GM23248 (cell line): ENCODE results near the gene GNAI1. TPM values are rescaled to one million over a fixed set of nuclear protein-coding genes. Genes with fewer than 3 reads are reported as not detected.

ENCODE experiments used
- DNase-seq: peaks from one replicate; pipeline ENCODE4 v3.0.0-alpha.2; 2015
- H2AFZ ChIP-seq: fragments of 200-600 bp; sonication (generic); 2 replicates; pipeline ENCODE4 v1.6.1; 2016; ENCODE audit warnings: antibody characterized with exemption
- H3F3A ChIP-seq: fragments of 200-600 bp; sonication (generic); 2 replicates; pipeline ENCODE4 v1.6.1; 2016; ENCODE audit warnings: mild to moderate bottlenecking, antibody characterized with exemption, mixed run types; ENCODE audit not compliant: insufficient read depth
- H3K27ac ChIP-seq: fragments of 200-600 bp; sonication (generic); 2 replicates; pipeline ENCODE4 v1.5.1; 2016; ENCODE audit warnings: mild to moderate bottlenecking
- H3K27me3 ChIP-seq: fragments of 200-600 bp; sonication (generic); replicated peaks from 2 replicates; pipeline ENCODE4 v1.6.1; 2016; ENCODE audit warnings: mild to moderate bottlenecking; ENCODE audit not compliant: insufficient read depth
- H3K36me3 ChIP-seq: fragments of 200-600 bp; sonication (generic); 2 replicates; pipeline ENCODE4 v1.6.1; 2016; ENCODE audit warnings: low read depth, mild to moderate bottlenecking
- H3K4me1 ChIP-seq: fragments of 200-600 bp; sonication (generic); 2 replicates; pipeline ENCODE4 v1.6.1; 2016; ENCODE audit warnings: mild to moderate bottlenecking; ENCODE audit not compliant: insufficient read depth
- H3K4me2 ChIP-seq: fragments of 200-600 bp; sonication (generic); one replicate; pipeline ENCODE4 v1.6.1; 2016; ENCODE audit warnings: mild to moderate bottlenecking; ENCODE audit not compliant: unreplicated experiment
- H3K4me3 ChIP-seq: fragments of 200-600 bp; sonication (generic); 2 replicates; pipeline ENCODE4 v1.5.1; 2016; ENCODE audit warnings: mild to moderate bottlenecking
- H3K79me2 ChIP-seq: fragments of 200-600 bp; sonication (generic); 2 replicates; pipeline ENCODE4 v1.6.1; 2016; ENCODE audit warnings: mild to moderate bottlenecking; ENCODE audit not compliant: insufficient read depth
- H3K9ac ChIP-seq: fragments of 200-600 bp; sonication (generic); 2 replicates; pipeline ENCODE4 v1.6.1; 2016; ENCODE audit warnings: mild to moderate bottlenecking
- H3K9me2 ChIP-seq: fragments of 200-600 bp; sonication (generic); 2 replicates; pipeline ENCODE4 v1.6.1; 2016; ENCODE audit warnings: mixed run types, mild to moderate bottlenecking, moderate library complexity; ENCODE audit not compliant: insufficient read depth
- H3K9me3 ChIP-seq: fragments of 200-600 bp; sonication (generic); one replicate; pipeline ENCODE4 v1.6.1; 2017; ENCODE audit warnings: low read depth
- H4K20me1 ChIP-seq: fragments of 200-600 bp; sonication (generic); 2 replicates; pipeline ENCODE4 v1.6.0; 2016; ENCODE audit not compliant: insufficient read depth
- EZH2 ChIP-seq: fragments of 200-600 bp; sonication (generic); IDR thresholded peaks from 2 replicates; pipeline ENCODE4 v1.6.1; 2018; ENCODE audit warnings: antibody characterized with exemption, mild to moderate bottlenecking; ENCODE audit not compliant: insufficient read depth, poor library complexity, severe bottlenecking
- EZH2phosphoT487 ChIP-seq: fragments of 200-600 bp; sonication (generic); IDR thresholded peaks from 2 replicates; pipeline ENCODE4 v1.6.1; 2018; ENCODE audit warnings: antibody characterized with exemption, moderate library complexity, mild to moderate bottlenecking, low read depth; ENCODE audit not compliant: insufficient read depth
- WGBS, 2 experiments: methylation state at CpG; one replicate each; pipeline ENCODE4 v1.1.6; 2015 to 2017; ENCODE audit warnings: low lambda C conversion rate in 2 of 2, low coverage in 1 of 2; ENCODE audit errors: missing lambda C conversion rate in 2 of 2; 5-methylcytosine and 5-hydroxymethylcytosine counted together
- in situ Hi-C: fragments of 300-500 bp; cut with MboI; formaldehyde crosslinking; loops from 2 replicates; pipeline ENCODE4 v1.15.0; 2020
- polyA plus RNA-seq: library from polyadenylated mRNA; unstranded; fragments of >200 nt; fragmentation: Nextera tagmentation; extraction: Ambion mirVana; gene quantifications from 2 replicates; pipeline ENCODE4 v1.2.1, GENCODE V29; 2016
- total RNA-seq: library from RNA; depleted of rRNA; stranded (reverse); fragments of >200 nt; shearing (Covaris generic); gene quantifications from 2 replicates; pipeline ENCODE4 v1.2.3, GENCODE V29; 2014; rRNA removed

GNAI1 gene
- total RNA-seq (30.7 and 35.3 TPM in 2 replicates), polyA plus RNA-seq (47.0 and 50.4 TPM in 2 replicates)

DNA sequence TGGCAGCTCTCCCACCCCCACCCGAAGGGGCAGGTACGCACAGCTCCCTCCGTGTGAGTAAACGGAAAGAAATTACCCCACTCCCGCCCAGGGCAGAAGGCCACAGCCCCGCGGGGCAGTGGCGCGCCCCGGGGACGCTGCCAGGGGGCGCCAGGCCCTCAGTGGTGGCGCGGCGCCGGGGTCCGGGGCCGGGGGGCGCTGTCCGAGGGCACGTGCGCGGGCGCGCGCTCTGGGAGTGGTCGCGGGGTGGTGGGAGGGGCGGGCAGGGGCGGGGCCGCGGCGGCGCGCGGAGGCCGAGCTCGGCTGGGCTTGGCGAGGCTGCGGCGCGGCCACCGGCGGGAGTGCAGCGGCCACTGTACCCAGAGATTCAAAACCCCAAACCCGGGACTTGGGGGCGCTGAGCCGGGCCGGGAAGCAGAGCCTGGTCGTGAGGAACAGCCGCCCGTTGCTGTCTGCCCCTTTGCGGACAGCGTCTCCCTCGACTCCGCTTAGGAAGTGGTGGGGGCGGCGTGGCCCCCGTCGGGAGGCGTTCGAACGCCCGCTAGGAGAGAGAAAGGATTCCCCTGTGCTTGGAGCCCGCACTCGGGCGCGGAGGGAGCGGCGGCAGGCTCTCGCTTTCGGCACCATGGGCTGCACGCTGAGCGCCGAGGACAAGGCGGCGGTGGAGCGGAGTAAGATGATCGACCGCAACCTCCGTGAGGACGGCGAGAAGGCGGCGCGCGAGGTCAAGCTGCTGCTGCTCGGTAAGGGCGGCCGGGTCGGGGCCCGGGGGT is at the start of gene GNAI1:
GNAI1 (plus strand) TSS at position 296 of the 773 bp plus-strand sequence; CDS start at position 626, 330 bp downstream.
- peak within 1 kb of the TSS; percentile 50 for H3K27ac ChIP-seq
- H3K4me2 ChIP-seq, result peak within 1 kb of the TSS; percentile 93
- no peaks in the 10 kb centered on the region for H3K36me3 ChIP-seq
- H3K9me2 ChIP-seq, result no peaks in the 10 kb centered on the region
- peaks cover 37% of the 10 kb centered on the region for H3K4me1 ChIP-seq
- H3K9ac ChIP-seq, result peak within 1 kb of the TSS; percentile 87
- H3K79me2 ChIP-seq, result peaks cover 42% of the 10 kb centered on the region
- DNase-seq, result peak; percentile 88
- peak within 1 kb of the TSS; percentile 80 for H2AFZ ChIP-seq
- H3F3A ChIP-seq, result peaks cover 30% of the 10 kb centered on the region
- in situ Hi-C loops, result no loop called here
- H3K9me3 ChIP-seq, result no peaks in the 10 kb centered on the region
- 0 out of 2 replicates have a peak, but pooled peaks cover 6% of the 10 kb centered on the region for H4K20me1 ChIP-seq
- TF ChIP-seq EZH2phosphoT487 (no peak), EZH2 (no peak)
- H3K4me3 ChIP-seq, result peak within 1 kb of the TSS; percentile 88
- H3K27me3 ChIP-seq, result no peaks in the 10 kb centered on the region
- 1 to 2% methylated on average over 44 to 68 of the region's 92 CpGs for WGBS, 2 experiments

DNA sequence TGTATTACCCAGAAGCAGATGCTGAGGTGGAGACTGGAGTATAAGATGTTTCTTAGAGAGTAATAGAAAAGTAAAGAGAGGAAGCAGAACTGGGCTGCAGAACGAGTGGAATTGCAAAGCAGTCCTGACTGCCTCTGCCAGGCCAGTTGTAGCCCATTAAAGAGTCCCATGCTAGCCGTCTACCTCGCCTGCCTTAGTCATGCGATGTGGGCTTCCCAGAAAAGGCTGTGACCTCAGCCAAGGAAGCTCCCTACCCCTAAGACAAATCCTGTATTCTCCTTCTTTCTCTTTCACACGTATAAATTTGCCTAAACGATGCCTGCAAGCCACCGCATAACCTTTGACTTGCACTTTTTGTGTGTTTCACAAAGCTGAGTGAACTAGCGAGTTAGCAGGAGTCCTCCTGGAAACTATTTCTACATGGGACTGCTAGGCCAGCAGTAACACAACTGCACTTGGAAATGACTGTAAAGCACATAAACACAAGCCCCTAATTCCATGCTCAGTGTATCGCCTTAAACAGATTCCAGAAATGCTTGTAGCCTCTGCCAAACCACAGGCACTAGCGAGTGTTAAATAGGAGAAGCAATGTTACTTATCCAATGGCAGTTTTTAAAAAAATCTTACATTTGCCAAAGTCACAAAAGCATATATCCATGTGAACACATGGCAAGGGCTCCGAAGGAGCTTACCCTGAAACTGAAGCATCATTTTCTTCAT is 47.4 kb upstream of the GNAI1 start:
- Histone ChIP-seq H3F3A (peaks cover 29% of the 10 kb centered on the region), H3K4me2 (no peak overlapping the region), H2AFZ (0 out of 2 replicates have a peak overlapping the region, but pooled peaks have one; percentile 36), H3K79me2 (no peaks in the 10 kb centered on the region), H3K9me2 (no peaks in the 10 kb centered on the region), H3K9ac (no peak overlapping the region), H3K27ac (no peak overlapping the region), H3K27me3 (no peaks in the 10 kb centered on the region), H3K9me3 (no peaks in the 10 kb centered on the region), H4K20me1 (no peaks in the 10 kb centered on the region), H3K4me1 (peaks cover 35% of the 10 kb centered on the region), H3K4me3 (no peak overlapping the region), H3K36me3 (no peaks in the 10 kb centered on the region)
- TF ChIP-seq EZH2, result no peak
- TF ChIP-seq EZH2phosphoT487, result no peak
- 72 to 76% methylated on average over 11 of the region's 11 CpGs for WGBS, 2 experiments
- in situ Hi-C loops, result loop anchor here (25.0 kb wide), 1 partner anchor 575 kb away; no protein-coding TSS in a partner anchor
- DNase-seq, result peak; percentile 32

DNA sequence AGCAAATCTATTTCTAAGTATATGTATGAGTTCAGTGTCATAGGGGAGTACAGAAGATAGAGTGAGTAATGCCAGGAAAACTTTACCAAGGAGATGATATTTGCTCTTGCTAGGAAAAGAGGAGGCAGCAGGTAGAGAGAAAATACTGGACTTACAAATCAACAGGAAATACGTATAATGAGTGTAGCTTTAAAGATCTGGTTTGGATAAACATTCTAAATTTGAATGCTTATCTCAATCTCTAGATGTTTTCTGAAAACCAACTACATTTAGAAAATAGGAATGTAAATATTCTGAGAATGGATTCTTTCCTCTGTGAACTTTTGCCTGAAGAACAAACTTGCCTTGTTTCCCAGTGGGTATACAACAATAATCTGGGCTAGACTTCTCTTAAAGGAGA is 46.9 kb upstream of the GNAI1 start:
- 45 to 66% methylated on average over 1 of the region's 1 CpG for WGBS, 2 experiments
- Histone ChIP-seq H2AFZ (peak overlapping the region; percentile 36), H3K9me3 (no peaks in the 10 kb centered on the region), H3K4me2 (peak overlapping the region; percentile 12), H3K9ac (no peak overlapping the region), H3K4me3 (no peak overlapping the region), H4K20me1 (no peaks in the 10 kb centered on the region), H3K4me1 (peaks cover 35% of the 10 kb centered on the region), H3K36me3 (no peaks in the 10 kb centered on the region), H3K27ac (no peak overlapping the region), H3F3A (peaks cover 29% of the 10 kb centered on the region), H3K27me3 (no peaks in the 10 kb centered on the region), H3K79me2 (no peaks in the 10 kb centered on the region), H3K9me2 (no peaks in the 10 kb centered on the region)
- no peak for TF ChIP-seq EZH2
- no peak for TF ChIP-seq EZH2phosphoT487
- in situ Hi-C loops, result loop anchor here (25.0 kb wide), 1 partner anchor 575 kb away; no protein-coding TSS in a partner anchor
- DNase-seq, result peak; percentile 38

GRCh38 chr7:80088705-80089104 is 45.9 kb upstream of the GNAI1 start:
- Histone ChIP-seq H3K27me3 (no peaks in the 10 kb centered on the region), H3K27ac (no peak overlapping the region), H3F3A (peaks cover 29% of the 10 kb centered on the region), H3K9me3 (no peaks in the 10 kb centered on the region), H4K20me1 (no peaks in the 10 kb centered on the region), H3K4me3 (no peak overlapping the region), H2AFZ (peak overlapping the region; percentile 36; the same call in 1 of the 2 replicates), H3K9me2 (no peaks in the 10 kb centered on the region), H3K4me1 (peaks cover 35% of the 10 kb centered on the region), H3K9ac (no peak overlapping the region), H3K4me2 (no peak overlapping the region), H3K36me3 (no peaks in the 10 kb centered on the region), H3K79me2 (no peaks in the 10 kb centered on the region)
- in situ Hi-C loops, result loop anchor here (25.0 kb wide), 1 partner anchor 574 kb away; no protein-coding TSS in a partner anchor
- WGBS, 2 experiments, result 71 to 85% methylated on average over 2 of the region's 2 CpGs
- peak; percentile 11 for DNase-seq
- TF ChIP-seq EZH2phosphoT487 (no peak), EZH2 (no peak)
